Measurements from ENCODE around the gene PLPPR3. TPM values are rescaled to one million over a fixed set of nuclear protein-coding genes. Genes with fewer than 3 reads are reported as not detected.

PLPPR3 gene
- total RNA-seq, 1 experiment from 2014 or later, result 63.7 TPM

DNA sequence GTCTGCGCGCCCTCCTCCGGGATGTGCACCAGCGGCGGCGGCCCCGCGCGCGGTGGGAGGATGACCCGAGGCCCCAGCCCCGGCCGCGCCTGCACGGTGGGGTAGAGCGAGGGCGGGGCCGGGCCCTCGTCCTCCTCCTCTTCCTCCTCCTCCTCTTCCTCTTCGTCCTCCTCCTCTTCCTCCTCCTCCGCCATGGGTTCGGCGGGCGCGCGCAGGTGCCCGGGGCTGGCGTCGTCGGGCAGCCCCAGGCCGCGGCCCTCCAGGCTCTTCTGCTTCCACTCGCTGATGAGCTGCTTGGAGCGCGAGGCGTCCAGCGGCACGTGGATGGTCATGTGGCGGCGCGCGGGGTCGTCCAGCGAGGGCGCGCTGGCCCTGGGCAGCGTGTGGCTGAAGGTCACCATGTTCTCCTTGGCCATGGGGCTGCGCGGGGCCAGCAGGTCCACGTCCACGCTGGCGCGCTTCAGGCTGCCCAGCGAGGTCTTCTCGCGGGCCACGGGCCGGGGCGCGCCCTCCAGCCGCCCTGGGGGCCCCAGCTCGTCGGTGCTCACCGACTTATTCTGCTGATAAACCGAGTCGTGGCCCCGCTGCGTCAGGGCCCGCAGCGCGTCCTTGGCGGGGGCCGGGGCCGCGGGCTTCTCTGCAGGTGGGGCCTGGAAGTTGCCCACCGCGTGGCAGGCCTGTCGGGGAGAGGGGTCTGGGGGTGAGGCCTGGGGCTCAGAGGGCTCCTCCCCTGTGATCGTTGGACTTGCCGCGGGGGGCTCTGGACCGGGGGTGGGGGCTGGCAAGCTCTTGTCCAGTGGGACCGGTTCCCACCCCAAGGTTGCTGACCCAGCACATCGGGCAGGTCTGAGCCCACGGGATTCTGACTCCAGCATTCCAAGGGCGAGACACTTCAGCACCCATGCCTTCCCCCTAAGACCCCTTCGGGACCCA is 8.3 kb downstream of the PLPPR3 start (continued):
- TF ChIP-seq, protein P1, sequence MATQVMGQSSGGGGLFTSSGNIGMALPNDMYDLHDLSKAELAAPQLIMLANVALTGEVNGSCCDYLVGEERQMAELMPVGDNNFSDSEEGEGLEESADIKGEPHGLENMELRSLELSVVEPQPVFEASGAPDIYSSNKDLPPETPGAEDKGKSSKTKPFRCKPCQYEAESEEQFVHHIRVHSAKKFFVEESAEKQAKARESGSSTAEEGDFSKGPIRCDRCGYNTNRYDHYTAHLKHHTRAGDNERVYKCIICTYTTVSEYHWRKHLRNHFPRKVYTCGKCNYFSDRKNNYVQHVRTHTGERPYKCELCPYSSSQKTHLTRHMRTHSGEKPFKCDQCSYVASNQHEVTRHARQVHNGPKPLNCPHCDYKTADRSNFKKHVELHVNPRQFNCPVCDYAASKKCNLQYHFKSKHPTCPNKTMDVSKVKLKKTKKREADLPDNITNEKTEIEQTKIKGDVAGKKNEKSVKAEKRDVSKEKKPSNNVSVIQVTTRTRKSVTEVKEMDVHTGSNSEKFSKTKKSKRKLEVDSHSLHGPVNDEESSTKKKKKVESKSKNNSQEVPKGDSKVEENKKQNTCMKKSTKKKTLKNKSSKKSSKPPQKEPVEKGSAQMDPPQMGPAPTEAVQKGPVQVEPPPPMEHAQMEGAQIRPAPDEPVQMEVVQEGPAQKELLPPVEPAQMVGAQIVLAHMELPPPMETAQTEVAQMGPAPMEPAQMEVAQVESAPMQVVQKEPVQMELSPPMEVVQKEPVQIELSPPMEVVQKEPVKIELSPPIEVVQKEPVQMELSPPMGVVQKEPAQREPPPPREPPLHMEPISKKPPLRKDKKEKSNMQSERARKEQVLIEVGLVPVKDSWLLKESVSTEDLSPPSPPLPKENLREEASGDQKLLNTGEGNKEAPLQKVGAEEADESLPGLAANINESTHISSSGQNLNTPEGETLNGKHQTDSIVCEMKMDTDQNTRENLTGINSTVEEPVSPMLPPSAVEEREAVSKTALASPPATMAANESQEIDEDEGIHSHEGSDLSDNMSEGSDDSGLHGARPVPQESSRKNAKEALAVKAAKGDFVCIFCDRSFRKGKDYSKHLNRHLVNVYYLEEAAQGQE (IDR thresholded peaks at IDR 0.05; ENCODE audit: insufficient read depth in 1 of 2, low read depth in 2 of 2, low read length in 1 of 2), result no peak

DNA sequence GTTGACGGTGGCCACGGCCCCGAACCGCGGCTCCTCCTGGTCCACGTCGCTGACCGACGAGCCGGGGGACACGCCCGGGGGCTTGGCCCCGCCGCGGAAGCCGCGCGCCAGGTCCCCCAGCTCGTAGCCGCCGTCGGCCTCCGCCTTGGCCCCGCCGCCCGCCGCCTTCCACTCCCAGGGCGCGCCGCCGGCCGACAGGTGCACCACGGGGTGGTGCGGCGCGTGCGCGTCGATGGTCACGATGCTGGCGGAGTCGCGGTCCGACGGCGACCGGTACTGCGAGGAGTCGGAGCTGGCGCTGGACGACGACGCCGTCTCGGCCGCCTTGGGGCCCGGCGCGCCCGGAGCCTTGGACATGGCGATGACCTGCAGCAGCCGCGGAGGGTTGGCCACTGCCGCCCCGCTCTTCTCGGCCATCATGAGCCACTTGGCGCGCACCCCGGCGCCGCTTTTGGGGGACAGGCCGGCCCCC is 9.0 kb downstream of the PLPPR3 start:
- BruUV-seq (replicated peaks), result TSS peak; percentile 89
- Histone ChIP-seq H3K36me3 (ENCODE audit: control insufficient read depth, insufficient read depth, low read length) (peaks cover 6% of the 10 kb centered on the region), H3K27me3 (ENCODE audit: control insufficient read depth, insufficient read depth, low read length) (no peaks in the 10 kb centered on the region), H3K4me1 (ENCODE audit: control insufficient read depth, insufficient read depth, low read length) (no peaks in the 10 kb centered on the region), H3K9me3 (ENCODE audit: control insufficient read depth, insufficient read depth, low read depth, low read length) (no peaks in the 10 kb centered on the region), H3K27ac (ENCODE audit: low read length) (no peak overlapping the region), H3K4me3 (ENCODE audit: low read depth in 2 of 2, low read length in 2 of 2) (no peak overlapping the region)
- TF ChIP-seq POLR2AphosphoS5 (IDR thresholded peaks at IDR 0.05; ENCODE audit: low read depth, low read length), result no peak
- no peak for TF ChIP-seq TCF7L2 (IDR thresholded peaks at IDR 0.05; ENCODE audit: low read depth, low read length)
- TF ChIP-seq SIN3A (IDR thresholded peaks at IDR 0.05; ENCODE audit: borderline replicate concordance, insufficient read depth, low read depth, low read length), result no peak
- in situ Hi-C loops (cut with HindIII; ENCODE audit: low pct_unique_long_range_greater_than_20kb, low sequenced_read_pairs), result no loop called here
- ChIA-PET POLR2A (no interaction called here), CTCF (no interaction called here)
- intact Hi-C loops (cut with micrococcal nuclease; ENCODE audit: unreplicated experiment), result no loop called here
- ATAC-seq (no peak; the same call in 1 of the 2 replicates), DNase-seq (ENCODE audit: low read depth, low spot score) (no peak)

DNA sequence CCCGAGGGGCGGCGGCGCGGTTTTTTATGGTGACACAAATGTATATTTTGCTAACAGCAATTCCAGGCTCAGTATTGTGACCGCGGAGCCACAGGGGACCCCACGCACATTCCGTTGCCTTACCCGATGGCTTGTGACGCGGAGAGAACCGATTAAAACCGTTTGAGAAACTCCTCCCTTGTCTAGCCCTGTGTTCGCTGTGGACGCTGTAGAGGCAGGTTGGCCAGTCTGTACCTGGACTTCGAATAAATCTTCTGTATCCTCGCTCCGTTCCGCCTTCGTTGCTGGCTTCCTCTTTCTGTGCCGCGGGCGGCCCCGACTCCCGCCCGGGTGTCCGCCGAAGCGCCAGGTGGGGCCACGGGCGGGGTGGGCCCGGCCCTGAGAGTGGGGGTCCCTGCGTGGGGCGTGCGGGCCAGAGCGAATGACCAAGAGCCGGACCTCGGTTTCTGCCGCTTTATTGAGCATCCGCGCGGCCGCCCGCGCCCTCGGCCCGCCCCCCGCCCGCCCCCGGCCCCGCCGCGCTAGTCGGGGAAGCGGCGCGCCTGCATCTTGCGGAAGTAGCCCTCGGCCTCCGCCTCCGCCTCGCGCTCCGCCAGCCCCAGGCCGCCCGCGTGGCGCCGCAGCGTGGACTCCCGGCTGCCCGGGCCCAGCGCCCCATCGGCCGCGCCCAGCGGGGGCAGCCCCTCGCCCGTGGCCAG is 9.6 kb downstream of the PLPPR3 start:
- no peak for ATAC-seq

More for the DNA sequence above, 9.6 kb downstream of the PLPPR3 start:
- POLR2A ChIA-PET, result no interaction called here
- Histone ChIP-seq H3K27me3 (ENCODE audit: control insufficient read depth, insufficient read depth, low read length) (no peaks in the 10 kb centered on the region), H3K4me1 (ENCODE audit: control insufficient read depth, insufficient read depth, low read length) (no peaks in the 10 kb centered on the region), H3K36me3 (ENCODE audit: control insufficient read depth, insufficient read depth, low read length) (peaks cover 9% of the 10 kb centered on the region), H3K9me3 (ENCODE audit: control insufficient read depth, insufficient read depth, low read depth, low read length) (no peaks in the 10 kb centered on the region), H3K4me3 (ENCODE audit: low read depth in 2 of 2, low read length in 2 of 2) (no peak overlapping the region), H3K27ac (ENCODE audit: low read length) (no peak overlapping the region)
- BruUV-seq (replicated peaks), result no TSS peak
- in situ Hi-C loops (cut with HindIII; ENCODE audit: low pct_unique_long_range_greater_than_20kb, low sequenced_read_pairs) (no loop called here), intact Hi-C loops (cut with micrococcal nuclease; ENCODE audit: unreplicated experiment) (no loop called here)
- DNase-seq (ENCODE audit: low read depth, low spot score), result no peak
- TF ChIP-seq, protein P1 (IDR thresholded peaks at IDR 0.05; ENCODE audit: insufficient read depth in 1 of 2, low read depth in 2 of 2, low read length in 1 of 2), result no peak
- TF ChIP-seq POLR2AphosphoS5 (IDR thresholded peaks at IDR 0.05; ENCODE audit: low read depth, low read length), result peak; percentile 13; the same call in 1 of the 2 replicates
- CTCF ChIA-PET, result no interaction called here
